Pancreas (tissue), 10 donors: ENCODE measurements around the gene TBCCD1. TPM values are rescaled to one million over a fixed set of nuclear protein-coding genes. Genes with fewer than 3 reads are reported as not detected.

Experiments
- ATAC-seq, 4 donors: fragments of 200-7000 bp; cut with Tn5 transposase; one replicate each; pipeline versions ENCODE4 v1.8.0 to v1.9.1; 2020; ENCODE audit warnings: mild to moderate bottlenecking in 4 of 4, moderate library complexity in 4 of 4
- DNase-seq, 6 donors: peaks; one replicate each; pipeline ENCODE4 v3.0.0-alpha.2; 2020
- FAIRE-seq: peaks from 2 replicates; lab custom pipeline; 2012; peaks lifted over from hg19 to GRCh38; lab: Jason Lieb, UNC
- H3K27ac ChIP-seq, 4 donors: fragments of 200-600 bp; sonication (generic); 1 replicate in 3 of 4; 2 replicates in 1 of 4; pipeline versions ENCODE4 v1.5.0 to v1.8.0; 2020
- H3K27me3 ChIP-seq, 4 donors: fragments of 200-600 bp; one replicate each; pipeline ENCODE4 v1.8.0; 2021
- H3K36me3 ChIP-seq, 3 donors: fragments of 200-600 bp; sonication (generic) in 1 of 3; one replicate each; pipeline versions ENCODE4 v1.5.0 to v1.8.0; 2020 to 2021
- H3K4me1 ChIP-seq, 3 donors: fragments of 200-600 bp; one replicate each; pipeline ENCODE4 v1.8.0; 2021
- H3K4me3 ChIP-seq, 4 donors: fragments of 200-600 bp; sonication (generic) in 2 of 4; one replicate each; pipeline versions ENCODE4 v1.5.0 to v1.8.0; 2020 to 2021
- H3K9me3 ChIP-seq, 4 donors: fragments of 200-600 bp; one replicate each; pipeline ENCODE4 v1.8.0; 2021
- CTCF ChIP-seq, 4 donors: fragments of 200-600 bp; sonication (generic) in 3 of 4; IDR thresholded peaks; one replicate each; pipeline versions ENCODE4 v1.5.0 to v1.8.0; 2021; ENCODE audit warnings: antibody characterized with exemption in 4 of 4
- WGBS, 2 donors: extraction: QIAGEN DNeasy Blood & Tissue Kit; methylation state at CpG; one replicate each; pipeline ENCODE4 v1.1.7; 2013; 5-methylcytosine and 5-hydroxymethylcytosine counted together
- intact Hi-C, 3 donors: fragments of 100-400 bp; cut with DNase I; formaldehyde crosslinking; loops; one replicate each; pipeline versions ENCODE4 v1.11.1 to v1.14.2; 2022
- polyA plus RNA-seq, 2 donors: library from polyadenylated mRNA; stranded (reverse); fragments of 200-250 nt; gene quantifications; one replicate each; pipeline ENCODE4 v1.2.3, GENCODE V29; 2013
- total RNA-seq, 6 donors: library from RNA; stranded (reverse); fragmentation: NEBNext Ultra II Directional in 4 of 6; extraction: Animal tissue kit (Norgen Biotek cat#: 25700) in 4 of 6; gene quantifications; one replicate each; pipeline versions ENCODE4 v1.2.1 to v1.2.4, GENCODE V29; 2021 to 2023
- donor health status: healthy with polysubstance abuse.
- donor health status: DM: no; HTN: no; CAD: no; lungs with moderate emphysema.
- donor health status: DM: no; HTN: no; CAD: no.
- donor health status: control.
- donor health status: control.
- donor health status: Bipolar disorder and iron deficiency.
- donor health status: DM: yes; HTN: yes; CAD: no.
- donor health status: DM: no; HTN: no; CAD: no.
- donor health status: DM: no; HTN: no; CAD: no.
- donor health status: DM: yes; HTN: yes; CAD: no.

TBCCD1 gene
- total and polyA plus RNA-seq, 8 donors = 2.6 to 7.4 (median 5.1) TPM

- DNase-seq = no peak
- ATAC-seq = no peak
- H3K27ac ChIP-seq = no peak overlapping the region
- intact Hi-C loops = loop anchor here in 1 of 3 donors (10.0 kb wide), 1 partner anchor 546 kb away; no protein-coding TSS in a partner anchor
- no peaks in the 10 kb centered on the region for H3K27me3 ChIP-seq
- no peak for TF ChIP-seq CTCF (IDR thresholded peaks at IDR 0.05)
- no peaks in the 10 kb centered on the region for H3K36me3 ChIP-seq
- no peaks in the 10 kb centered on the region for H3K4me1 ChIP-seq
- no peaks in the 10 kb centered on the region for H3K9me3 ChIP-seq
- H3K4me3 ChIP-seq = no peak overlapping the region
- no peak for FAIRE-seq
These were observed 36.7 kb downstream of the TBCCD1 start for GRCh38 chr3:186530415-186530814.

GRCh38 chr3:186529201-186529999 is 37.7 kb downstream of the TBCCD1 start:
- no peak for ATAC-seq
- no peak for DNase-seq
- Histone ChIP-seq H3K4me1 (no peaks in the 10 kb centered on the region), H3K36me3 (no peaks in the 10 kb centered on the region), H3K9me3 (no peaks in the 10 kb centered on the region), H3K4me3 (no peak overlapping the region), H3K27me3 (no peaks in the 10 kb centered on the region), H3K27ac (no peak overlapping the region)
- intact Hi-C loops = loop anchor here in 1 of 3 donors (10.0 kb wide), 1 partner anchor 265 kb away; no protein-coding TSS in a partner anchor
- no peak for TF ChIP-seq CTCF (IDR thresholded peaks at IDR 0.05)
- WGBS, 2 donors = 79 to 82% methylated on average over 11 of the region's 11 CpGs
- FAIRE-seq = no peak

- no peaks in the 10 kb centered on the region for H3K36me3 ChIP-seq
- FAIRE-seq (no peak), ATAC-seq (no peak), DNase-seq (no peak)
- no peak overlapping the region for H3K27ac ChIP-seq
- TF ChIP-seq CTCF (IDR thresholded peaks at IDR 0.05) = no peak
- no peaks in the 10 kb centered on the region for H3K9me3 ChIP-seq
- no peaks in the 10 kb centered on the region for H3K27me3 ChIP-seq
- H3K4me1 ChIP-seq = no peaks in the 10 kb centered on the region
- no peak overlapping the region for H3K4me3 ChIP-seq
- intact Hi-C loops = loop anchor here in 1 of 3 donors (10.0 kb wide), 1 partner anchor 261 kb away; no protein-coding TSS in a partner anchor
- WGBS, 2 donors = 82 to 86% methylated on average over 6 of the region's 6 CpGs
These were observed 40.9 kb downstream of the TBCCD1 start for GRCh38 chr3:186526256-186526606.

- no peak for TF ChIP-seq CTCF (IDR thresholded peaks at IDR 0.05)
- no peak overlapping the region for H3K27ac ChIP-seq
- intact Hi-C loops = loop anchor here in 1 of 3 donors (10.0 kb wide), 1 partner anchor 261 kb away; no protein-coding TSS in a partner anchor
- H3K36me3 ChIP-seq = no peaks in the 10 kb centered on the region
- DNase-seq (no peak), ATAC-seq (no peak), FAIRE-seq (no peak)
- no peaks in the 10 kb centered on the region for H3K9me3 ChIP-seq
- H3K4me3 ChIP-seq = no peak overlapping the region
- H3K27me3 ChIP-seq = no peaks in the 10 kb centered on the region
- WGBS, 2 donors = 64 to 72% methylated on average over 9 of the region's 9 CpGs
- no peaks in the 10 kb centered on the region for H3K4me1 ChIP-seq
These were observed 41.5 kb downstream of the TBCCD1 start for GRCh38 chr3:186525369-186526255.
